GM12878 (cell line): Measurements from ENCODE around the gene LCMT1. TPM values are rescaled to one million over a fixed set of nuclear protein-coding genes. Genes with fewer than 3 reads are reported as not detected.

Experiments
- ATAC-seq: fragments of 200-7000 bp; cut with Tn5 transposase; 3 replicates; pipeline ENCODE4 v1.9.1; 2020; ENCODE audit warnings: mild to moderate bottlenecking, moderate library complexity
- BruUV-seq: library from RNA; stranded (reverse); fragments of 400-500 nt; replicated peaks from 2 replicates; lab custom pipeline; 2021; lab: Mats Ljungman, UMichigan
- CTCF ChIA-PET: fragments of 300-600 bp; sonication (Branson Sonifier 250); formaldehyde crosslinking; extraction: SDS; loops from one replicate; lab custom pipeline; 2021; ENCODE audit warnings: inconsistent platforms; lab: Yijun Ruan, JAX
- POLR2A ChIA-PET: fragments of 350-600 bp; formaldehyde crosslinking; extraction: SDS; loops from one replicate; lab custom pipeline; 2021; ENCODE audit warnings: inconsistent platforms; lab: Charles Lee
- RAD21 ChIA-PET: fragments of 300-600 bp; sonication (Branson Sonifier 250); formaldehyde crosslinking; loops from one replicate; lab custom pipeline; 2023; ENCODE audit warnings: antibody characterized with exemption; ENCODE audit not compliant: unreplicated experiment; lab: Charles Lee
- SMC1A ChIA-PET: fragments of 300-600 bp; sonication (Branson Sonifier 250); formaldehyde crosslinking; loops from one replicate; lab custom pipeline; 2023; ENCODE audit not compliant: unreplicated experiment, uncharacterized antibody; lab: Charles Lee
- DNase-seq: peaks from one replicate; pipeline ENCODE4 v3.0.0-alpha.2; 2011; ENCODE audit warnings: low read depth, low spot score
- FAIRE-seq: peaks from 3 replicates; lab custom pipeline; 2011; peaks lifted over from hg19 to GRCh38; lab: Jason Lieb, UNC
- H2AFZ ChIP-seq: 2 replicates; pipeline ENCODE4 v1.6.0; 2011; ENCODE audit warnings: low read depth, low read length, control low read depth; ENCODE audit not compliant: control insufficient read depth
- H3K27ac ChIP-seq: 2 replicates; pipeline ENCODE4 v1.5.1; 2011; ENCODE audit warnings: control low read depth; ENCODE audit not compliant: control insufficient read depth, insufficient read depth
- H3K27me3 ChIP-seq, 2 experiments: replicated peaks in 1 of 2; 2 replicates each; pipeline versions ENCODE4 v1.6.0 to v1.6.1; 2011; ENCODE audit warnings: low read length in 1 of 2; ENCODE audit not compliant: control insufficient read depth in 2 of 2, insufficient read depth in 2 of 2
- H3K36me3 ChIP-seq, 2 experiments: 2 replicates each; pipeline ENCODE4 v1.5.1; 2011; ENCODE audit warnings: low read length in 1 of 2; ENCODE audit not compliant: control insufficient read depth in 2 of 2, insufficient read depth in 2 of 2
- H3K4me1 ChIP-seq: 2 replicates; pipeline ENCODE4 v1.6.1; 2011; ENCODE audit warnings: mild to moderate bottlenecking, low read length, moderate library complexity, mixed read lengths; ENCODE audit not compliant: control insufficient read depth, insufficient read depth
- H3K4me2 ChIP-seq: 2 replicates; pipeline ENCODE4 v1.6.0; 2011; ENCODE audit warnings: control low read depth; ENCODE audit not compliant: control insufficient read depth, insufficient read depth
- H3K4me3 ChIP-seq: fragments of 200-600 bp; sonication (generic); 2 replicates; pipeline ENCODE4 v1.5.1; 2016
- H3K79me2 ChIP-seq: 2 replicates; pipeline ENCODE4 v1.6.0; 2011; ENCODE audit warnings: low read length; ENCODE audit not compliant: control insufficient read depth, insufficient read depth
- H3K9ac ChIP-seq: 2 replicates; pipeline ENCODE4 v1.8.0; 2011; ENCODE audit warnings: low read length, control low read depth, mixed read lengths; ENCODE audit not compliant: control insufficient read depth, insufficient read depth
- H3K9me3 ChIP-seq: replicated peaks from 3 replicates; pipeline ENCODE4 v1.5.1; 2011; ENCODE audit warnings: mild to moderate bottlenecking, low read length; ENCODE audit not compliant: control insufficient read depth, insufficient read depth
- H4K20me1 ChIP-seq: 2 replicates; pipeline ENCODE4 v1.6.0; 2011; ENCODE audit not compliant: control insufficient read depth, insufficient read depth
- CBX3 ChIP-seq: fragments of 200-600 bp; sonication (generic); IDR thresholded peaks from 2 replicates; pipeline ENCODE4 v1.6.1; 2016; ENCODE audit warnings: low read depth, borderline replicate concordance
- EED ChIP-seq: sonication (generic); IDR thresholded peaks from 2 replicates; pipeline ENCODE4 v1.6.1; 2016; ENCODE audit warnings: antibody characterized with exemption, low read depth
- EP300 ChIP-seq, 2 experiments: fragments of 150-350 bp in 1 of 2; IDR thresholded peaks; 2 replicates each; pipeline ENCODE4 v1.6.1; 2011 to 2012; ENCODE audit warnings: low read depth in 2 of 2, low read length in 2 of 2, borderline replicate concordance in 1 of 2, improper control_type of control experiment in 1 of 2, inconsistent platforms in 1 of 2; ENCODE audit not compliant: control insufficient read depth in 1 of 2
- FOXK2 ChIP-seq: fragments of 450-650 bp; IDR thresholded peaks from 2 replicates; pipeline ENCODE4 v1.6.1; 2017; ENCODE audit warnings: mild to moderate bottlenecking, moderate library complexity
- WGBS: methylation state at CpG from one replicate; pipeline ENCODE4 v1.1.6; 2016; ENCODE audit warnings: low lambda C conversion rate; ENCODE audit not compliant: insufficient replicate concordance, insufficient coverage; ENCODE audit errors: missing lambda C conversion rate; 5-methylcytosine and 5-hydroxymethylcytosine counted together
- in situ Hi-C: fragments of 300-500 bp; cut with MboI; formaldehyde crosslinking; loops from 9 replicates; pipeline ENCODE4 v1.14.3; 2018; ENCODE audit warnings: mixed read lengths
- intact Hi-C: fragments of 100-400 bp; cut with micrococcal nuclease; formaldehyde crosslinking; loops from one replicate; pipeline ENCODE4 v1.14.2; 2022; ENCODE audit not compliant: unreplicated experiment
- polyA plus RNA-seq, 11 experiments: library from polyadenylated mRNA; depleted of rRNA in 4 of 11; unstranded in 6 of 11; stranded (reverse) in 5 of 11; fragments of >200 nt; fragmentation: Nextera tagmentation in 4 of 11; fragmentation: Illumina TruSeq in 1 of 11; extraction: Ambion mirVana in 4 of 11; extraction: Trizol in 1 of 11; gene quantifications; 1 replicate in 1 of 11; 2 replicates in 10 of 11; pipeline versions ENCODE4 v1.2.1 to v1.2.3, GENCODE V29; 2011 to 2016; ENCODE audit warnings: inconsistent platforms in 2 of 11, missing spikeins in 2 of 11, low read depth in 1 of 11
- total RNA-seq, 4 experiments: library from RNA; depleted of rRNA in 3 of 4; stranded (reverse); fragments of >200 nt in 3 of 4; fragmentation: Illumina TruSeq in 1 of 4; extraction: Trizol in 1 of 4; gene quantifications; 2 replicates each; pipeline versions ENCODE4 v1.2.1 to v1.2.3, GENCODE V29; 2013 to 2021
- TF ChIP-seq, protein P1 (sequence below): IDR thresholded peaks from 2 replicates; pipeline ENCODE4 v1.6.1; 2012; ENCODE audit warnings: mild to moderate bottlenecking, low read depth, low read length

LCMT1 gene
- total and polyA plus RNA-seq, 10 of the 15 experiments (the other 5 are each of a cell fraction or from before 2014, with no cell fraction given), result 19.7 to 51.2 (median 32.6) TPM

GRCh38 chr16:25161753-25162367, 50.3 kb downstream of the LCMT1 start:
- ChIA-PET POLR2A (interaction anchor here (0.7 kb wide), 2 partner anchors 132 to 692 kb away, joined by 3 to 4 read pairs; no protein-coding TSS in a partner anchor), CTCF (interaction anchor here (0.7 to 1.2 kb wide), 2 partner anchors 10 to 45 kb away, joined by 3 read pairs; no protein-coding TSS in a partner anchor), SMC1A (interaction anchor here (0.6 to 1.8 kb wide), 2 partner anchors 11 to 19 kb away, joined by 3 to 4 read pairs; no protein-coding TSS in a partner anchor), RAD21 (no interaction called here)
- TF ChIP-seq EP300 (IDR thresholded peaks at IDR 0.05; ENCODE audit: borderline replicate concordance in 1 of 2, control insufficient read depth in 1 of 2, low read depth in 2 of 2, low read length in 2 of 2) (no peak), EED (no peak), FOXK2 (no peak), CBX3 (no peak)
- TF ChIP-seq, protein P1, sequence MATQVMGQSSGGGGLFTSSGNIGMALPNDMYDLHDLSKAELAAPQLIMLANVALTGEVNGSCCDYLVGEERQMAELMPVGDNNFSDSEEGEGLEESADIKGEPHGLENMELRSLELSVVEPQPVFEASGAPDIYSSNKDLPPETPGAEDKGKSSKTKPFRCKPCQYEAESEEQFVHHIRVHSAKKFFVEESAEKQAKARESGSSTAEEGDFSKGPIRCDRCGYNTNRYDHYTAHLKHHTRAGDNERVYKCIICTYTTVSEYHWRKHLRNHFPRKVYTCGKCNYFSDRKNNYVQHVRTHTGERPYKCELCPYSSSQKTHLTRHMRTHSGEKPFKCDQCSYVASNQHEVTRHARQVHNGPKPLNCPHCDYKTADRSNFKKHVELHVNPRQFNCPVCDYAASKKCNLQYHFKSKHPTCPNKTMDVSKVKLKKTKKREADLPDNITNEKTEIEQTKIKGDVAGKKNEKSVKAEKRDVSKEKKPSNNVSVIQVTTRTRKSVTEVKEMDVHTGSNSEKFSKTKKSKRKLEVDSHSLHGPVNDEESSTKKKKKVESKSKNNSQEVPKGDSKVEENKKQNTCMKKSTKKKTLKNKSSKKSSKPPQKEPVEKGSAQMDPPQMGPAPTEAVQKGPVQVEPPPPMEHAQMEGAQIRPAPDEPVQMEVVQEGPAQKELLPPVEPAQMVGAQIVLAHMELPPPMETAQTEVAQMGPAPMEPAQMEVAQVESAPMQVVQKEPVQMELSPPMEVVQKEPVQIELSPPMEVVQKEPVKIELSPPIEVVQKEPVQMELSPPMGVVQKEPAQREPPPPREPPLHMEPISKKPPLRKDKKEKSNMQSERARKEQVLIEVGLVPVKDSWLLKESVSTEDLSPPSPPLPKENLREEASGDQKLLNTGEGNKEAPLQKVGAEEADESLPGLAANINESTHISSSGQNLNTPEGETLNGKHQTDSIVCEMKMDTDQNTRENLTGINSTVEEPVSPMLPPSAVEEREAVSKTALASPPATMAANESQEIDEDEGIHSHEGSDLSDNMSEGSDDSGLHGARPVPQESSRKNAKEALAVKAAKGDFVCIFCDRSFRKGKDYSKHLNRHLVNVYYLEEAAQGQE, result no peak
- 93% methylated on average over 5 of the region's 5 CpGs for WGBS
- intact Hi-C loops, result no loop called here
- no peaks in the 10 kb centered on the region for H3K79me2 ChIP-seq
- no peak for DNase-seq
- no peak overlapping the region for H2AFZ ChIP-seq
- no peak overlapping the region for H3K4me3 ChIP-seq
- no peaks in the 10 kb centered on the region for H3K9me3 ChIP-seq
- H3K9ac ChIP-seq, result no peak overlapping the region
- no peak overlapping the region for H3K4me2 ChIP-seq
- H3K4me1 ChIP-seq, result no peaks in the 10 kb centered on the region
- peaks cover 1 to 11% of the 10 kb centered on the region in 2 experiments for H3K36me3 ChIP-seq
- in situ Hi-C loops, result no loop called here
- ATAC-seq, result no peak
- BruUV-seq, result no TSS peak
- no peak overlapping the region for H3K27ac ChIP-seq
- no peaks in the 10 kb centered on the region for H3K27me3 ChIP-seq
- no peaks in the 10 kb centered on the region for H4K20me1 ChIP-seq
- no peak for FAIRE-seq
